ENCODE data around the gene NFYC. TPM values are rescaled to one million over a fixed set of nuclear protein-coding genes. Genes with fewer than 3 reads are reported as not detected.

NFYC gene
- total RNA-seq, 2 experiments from 2014 or later = 71.5 to 74.4 TPM

DNA sequence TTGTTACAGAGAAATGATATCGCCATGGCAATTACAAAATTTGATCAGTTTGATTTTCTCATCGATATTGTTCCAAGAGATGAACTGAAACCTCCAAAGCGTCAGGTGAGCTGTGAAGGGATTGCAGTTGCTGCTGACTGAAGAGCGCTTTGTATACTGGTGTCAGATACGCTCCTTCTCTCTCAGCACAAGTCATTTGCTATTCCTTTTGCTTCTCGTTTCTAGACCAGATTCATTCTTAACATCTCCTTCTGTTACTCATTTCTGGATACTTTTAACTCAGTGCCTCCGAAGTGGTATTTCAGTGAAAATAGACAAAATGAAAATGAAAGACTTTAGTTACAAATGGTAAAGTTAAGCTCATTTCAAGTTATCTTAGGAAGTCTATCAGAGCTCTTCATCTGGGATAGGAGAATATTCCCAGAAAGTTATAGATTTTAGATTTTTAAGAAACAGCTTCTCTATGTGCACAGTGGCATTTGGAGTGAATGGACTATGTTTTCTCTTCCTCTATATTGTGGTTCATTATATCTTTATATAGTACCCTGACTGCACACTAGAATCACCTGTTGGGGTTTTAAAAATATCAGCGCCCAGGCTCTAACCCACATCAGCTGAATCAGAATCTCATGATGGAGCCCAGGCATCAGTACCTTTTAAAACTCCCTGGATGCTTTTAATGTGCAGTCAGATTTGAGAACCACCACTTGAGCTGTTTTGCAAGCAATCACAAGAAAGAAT, 61.8 kb downstream of the NFYC start:
- CTCF ChIA-PET = interaction anchor here (0.8 to 4.0 kb wide), 8 partner anchors 9 to 220 kb away, joined by 3 to 21 read pairs (median 4); no protein-coding TSS in a partner anchor
- peaks cover 67% of the 10 kb centered on the region for H3K36me3 Mint-ChIP-seq (ENCODE audit: low read depth)
- DNase-seq (no peak), ATAC-seq (no peak)
- H3K27ac Mint-ChIP-seq = no peak overlapping the region
- H3K27me3 Mint-ChIP-seq (ENCODE audit: low read depth) = no peaks in the 10 kb centered on the region
- no peak overlapping the region for H3K4me3 Mint-ChIP-seq
- peaks cover 20% of the 10 kb centered on the region for H3K4me1 Mint-ChIP-seq (ENCODE audit: low read depth)
- no peaks in the 10 kb centered on the region for H3K9me3 Mint-ChIP-seq (ENCODE audit: insufficient read depth)
- POLR2A ChIA-PET = interaction anchor here (0.6 to 0.9 kb wide), 2 partner anchors 62 to 64 kb away, joined by 3 to 4 read pairs; partner anchors contain the start of gene NFYC

- Mint-ChIP-seq H3K27me3 (ENCODE audit: low read depth) (no peaks in the 10 kb centered on the region), H3K4me3 (no peak overlapping the region), H3K9me3 (ENCODE audit: insufficient read depth) (no peaks in the 10 kb centered on the region), H3K27ac (no peak overlapping the region), H3K4me1 (ENCODE audit: low read depth) (peaks cover 20% of the 10 kb centered on the region), H3K36me3 (ENCODE audit: low read depth) (peaks cover 65% of the 10 kb centered on the region)
- ATAC-seq = no peak
- no peak for DNase-seq
- ChIA-PET CTCF (interaction anchor here (1.3 to 4.0 kb wide), 5 partner anchors 11 to 221 kb away, joined by 3 to 21 read pairs (median 8); no protein-coding TSS in a partner anchor), POLR2A (interaction anchor here (0.9 kb wide), 1 partner anchor 63 kb away, joined by 4 read pairs; the partner anchor contains the start of gene NFYC)
These were observed 62.7 kb downstream of the NFYC start for GRCh38 chr1:40754201-40754600.

GRCh38 chr1:40755067-40755466, 63.6 kb downstream of the NFYC start:
- POLR2A ChIA-PET = interaction anchor here (0.7 kb wide), 1 partner anchor 11 kb away, joined by 4 read pairs; no protein-coding TSS in a partner anchor
- Mint-ChIP-seq H3K27me3 (ENCODE audit: low read depth) (no peaks in the 10 kb centered on the region), H3K36me3 (ENCODE audit: low read depth) (peaks cover 66% of the 10 kb centered on the region), H3K4me1 (ENCODE audit: low read depth) (peaks cover 20% of the 10 kb centered on the region), H3K4me3 (no peak overlapping the region), H3K9me3 (ENCODE audit: insufficient read depth) (no peaks in the 10 kb centered on the region), H3K27ac (no peak overlapping the region)
- DNase-seq (no peak), ATAC-seq (no peak)
- CTCF ChIA-PET = interaction anchor here (1.5 to 4.0 kb wide), 3 partner anchors 10 to 130 kb away, joined by 3 to 21 read pairs (median 16); no protein-coding TSS in a partner anchor

DNA sequence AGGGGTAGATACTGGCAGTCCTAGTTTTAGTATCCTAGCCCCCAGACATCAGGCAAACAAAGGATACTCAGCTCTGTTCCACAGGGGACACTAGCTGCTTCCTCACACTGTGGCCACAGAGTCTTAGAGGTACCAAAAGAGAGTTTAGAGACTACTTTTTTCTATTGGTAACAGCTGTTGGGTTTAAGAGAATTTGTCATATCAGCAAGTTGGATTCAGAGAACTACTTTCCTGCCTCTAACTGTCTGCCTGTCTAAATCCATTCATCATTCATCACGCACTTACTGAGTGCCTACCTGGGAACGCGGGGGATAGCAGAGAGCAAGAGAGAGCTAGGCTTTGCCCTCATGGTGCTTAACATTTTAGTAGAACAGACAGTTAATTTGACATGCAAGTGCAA, 65.0 kb downstream of the NFYC start:
- ChIA-PET CTCF (interaction anchor here (0.9 to 3.0 kb wide), 5 partner anchors 11 to 93 kb away, joined by 3 to 16 read pairs (median 4); no protein-coding TSS in a partner anchor), POLR2A (no interaction called here)
- DNase-seq (no peak), ATAC-seq (no peak)
- H3K9me3 Mint-ChIP-seq (ENCODE audit: insufficient read depth) = no peaks in the 10 kb centered on the region
- H3K27ac Mint-ChIP-seq = no peak overlapping the region
- peaks cover 64% of the 10 kb centered on the region for H3K36me3 Mint-ChIP-seq (ENCODE audit: low read depth)
- H3K27me3 Mint-ChIP-seq (ENCODE audit: low read depth) = no peaks in the 10 kb centered on the region
- no peak overlapping the region for H3K4me3 Mint-ChIP-seq
- peaks cover 14% of the 10 kb centered on the region for H3K4me1 Mint-ChIP-seq (ENCODE audit: low read depth)

DNA sequence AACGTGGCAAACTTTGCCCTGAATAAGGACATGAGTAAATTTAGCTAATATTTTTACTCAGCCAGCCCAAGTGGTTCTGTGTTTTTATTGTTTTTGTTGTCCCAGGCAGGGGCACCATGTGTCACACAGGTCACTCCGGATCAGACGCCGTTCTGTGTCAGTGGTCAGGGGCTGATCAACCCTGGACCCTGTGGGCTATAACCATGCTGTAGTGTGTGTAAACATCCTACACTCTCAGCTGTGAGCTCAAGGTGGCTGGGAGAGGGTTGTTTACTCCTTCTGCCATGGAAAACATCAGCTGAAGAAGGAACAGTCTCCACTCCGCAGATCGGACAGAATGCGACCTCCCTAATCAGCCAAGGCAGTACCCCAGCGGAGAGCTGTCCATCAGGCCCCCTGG, 65.6 kb downstream of the NFYC start:
- no peaks in the 10 kb centered on the region for H3K27me3 Mint-ChIP-seq (ENCODE audit: low read depth)
- peaks cover 62% of the 10 kb centered on the region for H3K36me3 Mint-ChIP-seq (ENCODE audit: low read depth)
- ChIA-PET POLR2A (interaction anchor here (0.7 kb wide), 1 partner anchor 66 kb away, joined by 3 read pairs; no protein-coding TSS in a partner anchor), CTCF (interaction anchor here (0.6 to 3.0 kb wide), 6 partner anchors 11 to 234 kb away, joined by 3 to 16 read pairs (median 4); no protein-coding TSS in a partner anchor)
- H3K9me3 Mint-ChIP-seq (ENCODE audit: insufficient read depth) = no peaks in the 10 kb centered on the region
- no peak overlapping the region for H3K4me3 Mint-ChIP-seq
- DNase-seq (no peak), ATAC-seq (no peak)
- H3K27ac Mint-ChIP-seq = no peak overlapping the region
- H3K4me1 Mint-ChIP-seq (ENCODE audit: low read depth) = peaks cover 14% of the 10 kb centered on the region

GRCh38 chr1:40758004-40758403, 66.5 kb downstream of the NFYC start:
- DNase-seq (no peak), ATAC-seq (no peak)
- H3K4me1 Mint-ChIP-seq (ENCODE audit: low read depth) = peaks cover 19% of the 10 kb centered on the region
- no peaks in the 10 kb centered on the region for H3K9me3 Mint-ChIP-seq (ENCODE audit: insufficient read depth)
- H3K4me3 Mint-ChIP-seq = no peak overlapping the region
- peaks cover 63% of the 10 kb centered on the region for H3K36me3 Mint-ChIP-seq (ENCODE audit: low read depth)
- H3K27me3 Mint-ChIP-seq (ENCODE audit: low read depth) = no peaks in the 10 kb centered on the region
- POLR2A ChIA-PET = interaction anchor here (0.5 to 0.7 kb wide), 2 partner anchors 67 to 184 kb away, joined by 3 read pairs; no protein-coding TSS in a partner anchor
- peak overlapping the region; percentile 10 for H3K27ac Mint-ChIP-seq
- CTCF ChIA-PET = interaction anchor here (1.5 to 2.7 kb wide), 2 partner anchors 15 to 92 kb away, joined by 4 to 9 read pairs; no protein-coding TSS in a partner anchor

- POLR2A ChIA-PET = no interaction called here
- Mint-ChIP-seq H3K27ac (no peak overlapping the region), H3K4me1 (ENCODE audit: low read depth) (peaks cover 21% of the 10 kb centered on the region), H3K36me3 (ENCODE audit: low read depth) (peaks cover 63% of the 10 kb centered on the region), H3K9me3 (ENCODE audit: insufficient read depth) (no peaks in the 10 kb centered on the region), H3K4me3 (no peak overlapping the region), H3K27me3 (ENCODE audit: low read depth) (no peaks in the 10 kb centered on the region)
- CTCF ChIA-PET = interaction anchor here (1.5 to 2.7 kb wide), 2 partner anchors 15 to 91 kb away, joined by 4 to 9 read pairs; no protein-coding TSS in a partner anchor
- no peak for DNase-seq
- no peak for ATAC-seq
These were observed 67.3 kb downstream of the NFYC start for GRCh38 chr1:40758578-40759343.

DNA sequence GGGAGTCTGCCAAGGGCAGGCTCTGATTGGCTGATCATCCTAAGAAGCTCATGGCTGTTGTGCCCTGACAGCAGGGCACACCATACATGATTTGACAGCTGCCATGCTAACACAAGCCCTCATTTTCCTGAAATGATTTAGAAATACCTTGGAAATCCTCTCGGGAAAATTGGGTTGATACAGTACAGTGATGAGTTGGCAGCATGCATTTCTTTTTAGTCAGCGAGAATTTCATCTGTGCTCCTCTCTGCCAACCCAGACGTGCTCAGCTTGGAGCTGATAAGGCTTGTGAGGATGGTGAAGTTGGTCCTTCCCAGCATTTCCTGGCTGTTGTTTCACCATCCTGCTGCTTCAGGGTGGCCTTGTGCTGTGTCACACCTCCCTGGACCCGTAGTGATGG, 69.5 kb downstream of the NFYC start:
- ChIA-PET POLR2A (no interaction called here), CTCF (interaction anchor here (1.2 kb wide), 2 partner anchors 14 to 88 kb away, joined by 3 to 4 read pairs; no protein-coding TSS in a partner anchor)
- Mint-ChIP-seq H3K27me3 (ENCODE audit: low read depth) (no peaks in the 10 kb centered on the region), H3K4me3 (no peak overlapping the region), H3K36me3 (ENCODE audit: low read depth) (peaks cover 65% of the 10 kb centered on the region), H3K9me3 (ENCODE audit: insufficient read depth) (no peaks in the 10 kb centered on the region), H3K4me1 (ENCODE audit: low read depth) (peaks cover 38% of the 10 kb centered on the region), H3K27ac (no peak overlapping the region)
- no peak for DNase-seq
- no peak for ATAC-seq

GRCh38 chr1:40762144-40762923, 70.8 kb downstream of the NFYC start:
- Mint-ChIP-seq H3K4me1 (ENCODE audit: low read depth) (peaks cover 43% of the 10 kb centered on the region), H3K27ac (peak overlapping the region; percentile 57), H3K4me3 (no peak overlapping the region), H3K27me3 (ENCODE audit: low read depth) (no peaks in the 10 kb centered on the region), H3K9me3 (ENCODE audit: insufficient read depth) (no peaks in the 10 kb centered on the region), H3K36me3 (ENCODE audit: low read depth) (peaks cover 74% of the 10 kb centered on the region)
- no peak for DNase-seq
- no peak for ATAC-seq
- CTCF ChIA-PET = interaction anchor here (4.9 kb wide), 1 partner anchor 12 kb away, joined by 78 read pairs; no protein-coding TSS in a partner anchor
- POLR2A ChIA-PET = interaction anchor here (1.4 kb wide), 1 partner anchor 71 kb away, joined by 3 read pairs; the partner anchor contains the start of gene NFYC

DNA sequence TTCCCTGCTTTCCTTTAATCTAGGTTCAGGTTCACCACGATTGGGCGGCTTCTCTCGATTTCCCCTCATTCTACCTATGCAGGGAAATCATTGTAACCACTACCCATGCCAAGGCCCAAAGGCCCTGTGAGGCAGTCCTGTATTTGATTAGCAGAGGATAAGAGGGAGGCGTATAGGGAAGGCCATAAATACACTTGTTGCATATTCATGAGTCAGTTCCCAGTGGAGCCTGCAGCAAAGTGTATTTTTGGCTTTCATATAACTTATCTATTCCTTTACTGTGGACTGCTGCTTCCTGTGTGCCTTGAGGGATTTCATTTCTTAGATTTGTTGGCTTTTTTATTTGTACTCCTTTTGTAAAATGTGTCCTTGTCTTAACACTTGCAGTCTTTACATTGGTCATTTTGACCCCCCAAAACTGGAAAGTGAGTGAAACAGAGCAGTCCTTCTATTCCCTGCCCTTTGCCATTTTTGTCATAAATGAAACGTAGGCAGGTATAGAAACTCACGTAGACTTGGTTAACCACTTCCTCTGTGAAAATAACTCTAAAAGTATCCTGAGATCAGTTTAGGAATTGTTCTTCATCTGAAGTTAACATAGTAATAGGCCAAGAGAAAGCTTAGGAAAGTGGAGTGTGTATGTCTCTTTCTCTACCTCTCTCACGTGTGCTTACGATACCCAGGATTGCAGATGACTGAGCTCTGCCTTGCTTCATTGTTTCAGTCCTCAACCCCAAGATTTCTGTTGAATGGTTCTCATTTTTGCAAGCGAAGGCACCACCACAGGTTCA, 72.4 kb downstream of the NFYC start:
- CTCF ChIA-PET = interaction anchor here (0.6 to 4.9 kb wide), 16 partner anchors 10 to 189 kb away, joined by 3 to 78 read pairs (median 4); no protein-coding TSS in a partner anchor
- peaks cover 75% of the 10 kb centered on the region for H3K36me3 Mint-ChIP-seq (ENCODE audit: low read depth)
- H3K9me3 Mint-ChIP-seq (ENCODE audit: insufficient read depth) = no peaks in the 10 kb centered on the region
- H3K27ac Mint-ChIP-seq = peak overlapping the region; percentile 95
- POLR2A ChIA-PET = interaction anchor here (1.1 to 1.5 kb wide), 2 partner anchors 73 to 86 kb away, joined by 4 to 5 read pairs; no protein-coding TSS in a partner anchor
- ATAC-seq = peak; percentile 50
- H3K4me3 Mint-ChIP-seq = peak overlapping the region; percentile 62
- peaks cover 49% of the 10 kb centered on the region for H3K4me1 Mint-ChIP-seq (ENCODE audit: low read depth)
- DNase-seq = no peak
- no peaks in the 10 kb centered on the region for H3K27me3 Mint-ChIP-seq (ENCODE audit: low read depth)

Measured in activated CD8-positive, alpha-beta T cell treated with anti-CD3 and anti-CD28 coated beads, Interleukin-2, amount 10 ng/mL, durations not matched to agents 7 days and 5 days (primary cell).